Neural cell (in vitro differentiated cells): ENCODE results near the gene SHROOM4. TPM values are rescaled to one million over a fixed set of nuclear protein-coding genes. Genes with fewer than 3 reads are reported as not detected.

ENCODE experiments used
- H2AFZ ChIP-seq: fragments of 200-600, 300-800 bp; sonication (generic), shearing (Covaris generic); 2 replicates; pipeline ENCODE4 v1.6.0; 2014; ENCODE audit warnings: low read depth, mild to moderate bottlenecking, antibody characterized with exemption, low read length, moderate library complexity
- H3F3A ChIP-seq: fragments of 200-600 bp; shearing (Covaris generic); 2 replicates; pipeline ENCODE4 v1.6.1; 2016; ENCODE audit warnings: mild to moderate bottlenecking, moderate library complexity, mixed read lengths, antibody characterized with exemption, low read length; ENCODE audit not compliant: insufficient read depth, poor library complexity, severe bottlenecking
- H3K27ac ChIP-seq: fragments of 200-600, 300-800 bp; sonication (generic), shearing (Covaris generic); 2 replicates; pipeline ENCODE4 v1.5.1; 2014; ENCODE audit warnings: mild to moderate bottlenecking, low read length, moderate library complexity
- H3K27me3 ChIP-seq: fragments of 300-800, 200-600 bp; sonication (generic), shearing (Covaris generic); 2 replicates; pipeline ENCODE4 v1.6.0; 2014; ENCODE audit warnings: mild to moderate bottlenecking, low read depth, low read length, moderate library complexity; ENCODE audit not compliant: insufficient read depth
- H3K36me3 ChIP-seq: fragments of 300-800, 200-600 bp; sonication (generic), shearing (Covaris generic); 2 replicates; pipeline ENCODE4 v1.5.1; 2014; ENCODE audit warnings: mild to moderate bottlenecking, antibody characterized with exemption, low read length, moderate library complexity; ENCODE audit not compliant: insufficient read depth
- H3K4me2 ChIP-seq: fragments of 300-800, 200-600 bp; sonication (generic), shearing (Covaris generic); 2 replicates; pipeline ENCODE4 v1.6.0; 2014; ENCODE audit warnings: mild to moderate bottlenecking, low read length
- H3K4me3 ChIP-seq: fragments of 300-800, 200-600 bp; sonication (generic), shearing (Covaris generic); 2 replicates; pipeline ENCODE4 v1.5.1; 2014; ENCODE audit warnings: mild to moderate bottlenecking, low read length, moderate library complexity
- H3K79me2 ChIP-seq: fragments of 200-600 bp; shearing (Covaris generic); replicated peaks from 2 replicates; pipeline ENCODE4 v1.6.0; 2014; ENCODE audit warnings: mild to moderate bottlenecking, low read length, moderate library complexity; ENCODE audit not compliant: insufficient read depth
- H3K9ac ChIP-seq: fragments of 300-800, 200-600 bp; sonication (generic), shearing (Covaris generic); 2 replicates; pipeline ENCODE4 v1.6.1; 2016; ENCODE audit warnings: mild to moderate bottlenecking, low read length, mixed read lengths
- H3K9me2 ChIP-seq: fragments of 200-600 bp; shearing (Covaris generic); 2 replicates; pipeline ENCODE4 v1.6.1; 2016; ENCODE audit warnings: mild to moderate bottlenecking, low read length, mixed read lengths; ENCODE audit not compliant: insufficient read depth
- H3K9me3 ChIP-seq: fragments of 200-600, 300-800 bp; sonication (generic), shearing (Covaris generic); 2 replicates; pipeline ENCODE4 v1.6.1; 2016; ENCODE audit warnings: mild to moderate bottlenecking, mixed run types, low read length, moderate library complexity, mixed read lengths
- H4K20me1 ChIP-seq: fragments of 200-600 bp; shearing (Covaris generic); 2 replicates; pipeline ENCODE4 v1.6.1; 2016; ENCODE audit warnings: mild to moderate bottlenecking, mixed run types; ENCODE audit not compliant: insufficient read depth
- CTCF ChIP-seq: fragments of 450-650 bp; IDR thresholded peaks from 2 replicates; pipeline ENCODE4 v1.5.1; 2014; ENCODE audit warnings: antibody characterized with exemption, mild to moderate bottlenecking, moderate library complexity; ENCODE audit not compliant: poor library complexity, severe bottlenecking
- EP300 ChIP-seq: fragments of 450-650 bp; conservative IDR thresholded peaks from 2 replicates; pipeline ENCODE4 v1.6.1; 2014; ENCODE audit warnings: antibody characterized with exemption, mild to moderate bottlenecking, moderate library complexity; ENCODE audit not compliant: poor library complexity, severe bottlenecking
- EZH2 ChIP-seq: fragments of 200-600, 300-800 bp; shearing (Covaris generic), sonication (generic); IDR thresholded peaks from 2 replicates; pipeline ENCODE4 v1.6.1; 2014; ENCODE audit warnings: antibody characterized with exemption, low read length, borderline replicate concordance, mild to moderate bottlenecking; ENCODE audit not compliant: insufficient read depth, poor library complexity, severe bottlenecking
- MXI1 ChIP-seq: fragments of 450-650 bp; conservative IDR thresholded peaks from 2 replicates; pipeline ENCODE4 v1.6.1; 2014; ENCODE audit warnings: antibody characterized with exemption, mild to moderate bottlenecking; ENCODE audit not compliant: poor library complexity, severe bottlenecking
- POLR2AphosphoS5 ChIP-seq: IDR thresholded peaks from 2 replicates; pipeline ENCODE4 v1.6.1; 2012
- RAD21 ChIP-seq: fragments of 450-650 bp; conservative IDR thresholded peaks from 2 replicates; pipeline ENCODE4 v1.6.1; 2014; ENCODE audit warnings: antibody characterized with exemption, mild to moderate bottlenecking, moderate library complexity
- REST ChIP-seq: IDR thresholded peaks from 2 replicates; pipeline ENCODE4 v1.6.1; 2012; ENCODE audit warnings: borderline replicate concordance
- SMC3 ChIP-seq: fragments of 450-650 bp; conservative IDR thresholded peaks from 2 replicates; pipeline ENCODE4 v1.6.1; 2014; ENCODE audit warnings: antibody characterized with exemption, mild to moderate bottlenecking, moderate library complexity; ENCODE audit not compliant: poor library complexity
- TAF1 ChIP-seq: IDR thresholded peaks from 2 replicates; pipeline ENCODE4 v1.6.1; 2012; ENCODE audit warnings: low read depth
- polyA plus RNA-seq: library from polyadenylated mRNA; depleted of rRNA; stranded (reverse); fragments of >200 nt; gene quantifications from 2 replicates; pipeline ENCODE4 v1.2.3, GENCODE V29; 2014

Gene SHROOM4
- polyA plus RNA-seq, 1 donor from 2014 or later = 1.4 TPM

GRCh38 chrX:50815120-50815519, 1.1 kb upstream of the SHROOM4 start:
- H3K9me3 ChIP-seq = no peaks in the 10 kb centered on the region
- H3K36me3 ChIP-seq = no peaks in the 10 kb centered on the region
- H3F3A ChIP-seq = no peaks in the 10 kb centered on the region
- no peaks in the 10 kb centered on the region for H4K20me1 ChIP-seq
- no peak overlapping the region for H3K27ac ChIP-seq
- no peak overlapping the region for H3K9ac ChIP-seq
- H3K4me3 ChIP-seq = no peak overlapping the region
- no peak overlapping the region for H3K4me2 ChIP-seq
- no peaks in the 10 kb centered on the region for H3K79me2 ChIP-seq
- H2AFZ ChIP-seq = no peak overlapping the region
- TF ChIP-seq TAF1 (no peak), EP300 (no peak), EZH2 (no peak), MXI1 (no peak), RAD21 (no peak), POLR2AphosphoS5 (no peak), CTCF (no peak), SMC3 (no peak), REST (no peak)
- no peaks in the 10 kb centered on the region for H3K27me3 ChIP-seq
- H3K9me2 ChIP-seq = no peaks in the 10 kb centered on the region

GRCh38 chrX:50814701-50815100, 707 bp upstream of the SHROOM4 start:
- TF ChIP-seq TAF1 = no peak
- no peak overlapping the region for H3K4me2 ChIP-seq
- no peaks in the 10 kb centered on the region for H3K79me2 ChIP-seq
- no peaks in the 10 kb centered on the region for H3F3A ChIP-seq
- no peaks in the 10 kb centered on the region for H3K9me2 ChIP-seq
- no peaks in the 10 kb centered on the region for H3K27me3 ChIP-seq
- H4K20me1 ChIP-seq = no peaks in the 10 kb centered on the region
- no peaks in the 10 kb centered on the region for H3K36me3 ChIP-seq
- H3K9me3 ChIP-seq = no peaks in the 10 kb centered on the region
- peak overlapping the region; percentile 75 for H3K4me3 ChIP-seq
- peak overlapping the region; percentile 51 for H3K27ac ChIP-seq
- peak overlapping the region; percentile 64 for H3K9ac ChIP-seq
- H2AFZ ChIP-seq = peak overlapping the region; percentile 8
